K562 (cell line): ENCODE data around the gene ITPRID2. TPM values are rescaled to one million over a fixed set of nuclear protein-coding genes. Genes with fewer than 3 reads are reported as not detected.

Experiments
- ATF3 ChIP-seq, 2 experiments: fragments of 450-650 bp in 1 of 2; sonication (generic) in 1 of 2; formaldehyde crosslinking in 1 of 2; IDR thresholded peaks in 1 of 2; conservative IDR thresholded peaks in 1 of 2; 2 replicates each; pipeline versions ENCODE4 v1.6.1 to v1.8.1; 2016 to 2023; ENCODE audit warnings: mild to moderate bottlenecking in 2 of 2, moderate library complexity in 2 of 2, inconsistent platforms in 1 of 2, missing genetic modification reagents in 1 of 2
- BCOR ChIP-seq: fragments of 450-650 bp; IDR thresholded peaks from 2 replicates; pipeline ENCODE4 v1.6.1; 2016
- CBX1 ChIP-seq: sonication (generic); IDR thresholded peaks from 2 replicates; pipeline ENCODE4 v1.6.1; 2016; ENCODE audit warnings: antibody characterized with exemption, low read depth, mild to moderate bottlenecking
- CREB1 ChIP-seq, 2 experiments: sonication (generic) in 1 of 2; formaldehyde crosslinking in 1 of 2; IDR thresholded peaks; 2 replicates each; pipeline versions ENCODE4 v1.6.1 to v1.8.0; 2012 to 2022; ENCODE audit warnings: inconsistent platforms in 1 of 2, mild to moderate bottlenecking in 1 of 2, missing genetic modification reagents in 1 of 2, moderate library complexity in 1 of 2
- GABPB1 ChIP-seq: sonication (generic); formaldehyde crosslinking; IDR thresholded peaks from 2 replicates; pipeline ENCODE4 v1.8.0; 2022; ENCODE audit warnings: mild to moderate bottlenecking, missing genetic modification reagents
- GATA2 ChIP-seq: sonication (generic); formaldehyde crosslinking; IDR thresholded peaks from 2 replicates; pipeline ENCODE4 v1.4.0; 2020; ENCODE audit warnings: mild to moderate bottlenecking, missing genetic modification reagents
- GTF2B ChIP-seq: IDR thresholded peaks from 2 replicates; pipeline ENCODE4 v1.6.1; 2011; ENCODE audit not compliant: insufficient read length; ENCODE audit errors: extremely low read depth
- HCFC1 ChIP-seq: IDR thresholded peaks from 2 replicates; pipeline ENCODE4 v1.6.1; 2012; ENCODE audit warnings: low read depth, low read length, improper control_type of control experiment
- HINFP ChIP-seq: fragments of 450-650 bp; conservative IDR thresholded peaks from 2 replicates; pipeline ENCODE4 v1.6.1; 2016; ENCODE audit warnings: missing genetic modification characterization, low read depth, mild to moderate bottlenecking, control low read depth, missing compliant biosample characterization
- LARP7 ChIP-seq: fragments of 450-650 bp; IDR thresholded peaks from 2 replicates; pipeline ENCODE4 v1.6.1; 2016
- NCOA1 ChIP-seq: fragments of 450-650 bp; IDR thresholded peaks from 2 replicates; pipeline ENCODE4 v1.6.1; 2016; ENCODE audit warnings: low read depth
- NR2C2 ChIP-seq, 2 experiments: fragments of 200-800 bp in 1 of 2; sonication (Bioruptor generic) in 1 of 2; sonication (generic) in 1 of 2; formaldehyde crosslinking in 1 of 2; IDR thresholded peaks; 2 replicates each; pipeline versions ENCODE4 v1.6.1 to v1.8.0; 2016 to 2022; ENCODE audit warnings: mild to moderate bottlenecking in 1 of 2, missing compliant biosample characterization in 1 of 2, missing genetic modification characterization in 1 of 2, missing genetic modification reagents in 1 of 2
- RBM22 ChIP-seq: fragments of 200-400 bp; formaldehyde crosslinking; IDR thresholded peaks from 2 replicates; pipeline ENCODE4 v1.6.1; 2018; ENCODE audit warnings: low read length, low read depth; ENCODE audit not compliant: poor library complexity, severe bottlenecking
- RFX1 ChIP-seq: fragments of 450-650 bp; IDR thresholded peaks from 2 replicates; pipeline ENCODE4 v1.6.1; 2016; ENCODE audit warnings: mild to moderate bottlenecking, moderate library complexity
- TRIM28 ChIP-seq: fragments of 450-650 bp; IDR thresholded peaks from 2 replicates; pipeline ENCODE4 v1.6.1; 2017
- ZBTB33 ChIP-seq: sonication (generic); formaldehyde crosslinking; IDR thresholded peaks from 2 replicates; pipeline ENCODE4 v1.8.1; 2023; ENCODE audit warnings: mild to moderate bottlenecking, missing genetic modification reagents
- ZFP1 ChIP-seq: fragments of 450-650 bp; formaldehyde crosslinking; IDR thresholded peaks from 2 replicates; pipeline ENCODE4 v1.4.0; 2020; ENCODE audit warnings: mild to moderate bottlenecking, mixed read lengths
- ZNF184 ChIP-seq: sonication (generic); formaldehyde crosslinking; IDR thresholded peaks from 2 replicates; pipeline ENCODE4 v1.5.0; 2020; ENCODE audit warnings: missing genetic modification reagents
- ZNF311 ChIP-seq: fragments of 250-450 bp; sonication (Bioruptor Pico); IDR thresholded peaks from 2 replicates; pipeline ENCODE4 v1.4.0; 2020; ENCODE audit warnings: mild to moderate bottlenecking, moderate library complexity
- ZNF655 ChIP-seq: fragments of 250-450 bp; sonication (Bioruptor Pico); IDR thresholded peaks from 2 replicates; pipeline ENCODE4 v1.5.0; 2021
- ZNF695 ChIP-seq: fragments of 450-650 bp; formaldehyde crosslinking; IDR thresholded peaks from 2 replicates; pipeline ENCODE4 v1.4.0; 2020; ENCODE audit warnings: mild to moderate bottlenecking, moderate library complexity
- polyA plus RNA-seq, 8 experiments: library from polyadenylated mRNA; depleted of rRNA in 4 of 8; stranded (reverse) in 5 of 8; unstranded in 3 of 8; fragments of >200 nt; fragmentation: Nextera tagmentation in 2 of 8; fragmentation: Illumina TruSeq in 1 of 8; extraction: Ambion mirVana in 2 of 8; extraction: Trizol in 1 of 8; gene quantifications; 2 replicates each; pipeline versions ENCODE4 v1.2.1 to v1.2.3, GENCODE V29; 2011 to 2014; ENCODE audit warnings: inconsistent platforms in 1 of 8, missing spikeins in 1 of 8
- total RNA-seq, 7 experiments: library from RNA; depleted of rRNA in 6 of 7; stranded (reverse); fragments of >200 nt in 6 of 7; fragmentation: Illumina TruSeq in 2 of 7; extraction: Trizol in 2 of 7; gene quantifications; 2 replicates each; pipeline versions ENCODE4 v1.2.1 to v1.2.3, GENCODE V29; 2011 to 2021; ENCODE audit warnings: low replicate concordance in 1 of 7

ITPRID2 gene
- total and polyA plus RNA-seq, 9 of the 15 experiments (the other 6 are each of a cell fraction or from before 2014, with no cell fraction given), result 18.5 to 77.8 (median 52.0) TPM

GRCh38 chr2:181944914-181945291 is 53.4 kb downstream of the ITPRID2 start (continued):
- TF ChIP-seq ATF3 (IDR thresholded peaks at IDR 0.05), result peak; percentile 82
- no peak for TF ChIP-seq ATF3 (CRISPR knock-in tag; conservative IDR thresholded peaks at IDR 0.05)
- no peak for TF ChIP-seq HCFC1
- no peak for TF ChIP-seq ZNF311 (CRISPR knock-in tag)
- no peak for TF ChIP-seq RBM22
- no peak for TF ChIP-seq HINFP (tag)
- TF ChIP-seq ZNF695, result no peak
- no peak for TF ChIP-seq ZNF655
- no peak for TF ChIP-seq RFX1
- TF ChIP-seq GATA2 (CRISPR knock-in tag), result no peak
- no peak for TF ChIP-seq ZNF184 (CRISPR knock-in tag)
- TF ChIP-seq LARP7, result no peak
- TF ChIP-seq ZFP1 (CRISPR knock-in tag), result no peak
- TF ChIP-seq CBX1, result no peak
- TF ChIP-seq ZBTB33 (CRISPR knock-in tag), result no peak
- TF ChIP-seq TRIM28, result no peak
- TF ChIP-seq CREB1 (IDR thresholded peaks at IDR 0.05), result peak; percentile 81
- peak; percentile 67; the same call in 1 of the 2 replicates for TF ChIP-seq CREB1 (CRISPR knock-in tag; IDR thresholded peaks at IDR 0.05)
- no peak for TF ChIP-seq BCOR
- peak; percentile 84 for TF ChIP-seq NCOA1
- TF ChIP-seq GTF2B, result no peak
- no peak for TF ChIP-seq NR2C2 (CRISPR knock-in tag; IDR thresholded peaks at IDR 0.05)
- no peak for TF ChIP-seq NR2C2 (tag; IDR thresholded peaks at IDR 0.05)
- no peak for TF ChIP-seq GABPB1 (CRISPR knock-in tag)
